T-cell (primary cell): ENCODE data around the gene PPP2R5A. TPM values are rescaled to one million over a fixed set of nuclear protein-coding genes. Genes with fewer than 3 reads are reported as not detected.

Experiments
- ATAC-seq, 4 experiments: fragments of 200-7000 bp in 3 of 4; fragments of 150-1000 bp in 1 of 4; cut with Tn5 transposase; replicated peaks in 1 of 4; 1 replicate in 3 of 4; 2 replicates in 1 of 4; pipeline ENCODE4 v1.10.0; 2021; ENCODE audit warnings: moderate library complexity in 3 of 4, mild to moderate bottlenecking in 2 of 4, moderate number of reproducible peaks in 1 of 4
- CTCF ChIA-PET, 2 donors: fragments of 300-600 bp; sonication (Branson Sonifier 250); formaldehyde crosslinking; loops; one replicate each; lab custom pipeline; 2022; ENCODE audit warnings: antibody characterized with exemption in 2 of 2; lab: Charles Lee
- POLR2A ChIA-PET, 2 donors: fragments of 300-600 bp; sonication (Branson Sonifier 250); formaldehyde crosslinking; loops; one replicate each; lab custom pipeline; 2022; ENCODE audit warnings: antibody characterized with exemption in 2 of 2; lab: Charles Lee
- DNase-seq, 35 experiments: peaks; one replicate each; pipeline versions ENCODE4 v3.0.0 to v3.0.0-alpha.2; 2013 to 2023
- H3K27ac ChIP-seq: one replicate; pipeline ENCODE4 v1.5.1; 2013; ENCODE audit warnings: low read length
- H3K27me3 ChIP-seq, 2 experiments: replicated peaks in 1 of 2; 1 replicate in 1 of 2; 2 replicates in 1 of 2; pipeline versions ENCODE4 v1.6.1 to v1.7.0; 2013; ENCODE audit warnings: low read length in 1 of 2, mixed read lengths in 1 of 2; ENCODE audit not compliant: control insufficient read depth in 2 of 2, insufficient read depth in 2 of 2; ENCODE audit errors: extremely low read depth in 1 of 2
- H3K36me3 ChIP-seq, 2 donors: 1 replicate in 1 of 2; 2 replicates in 1 of 2; pipeline versions ENCODE4 v1.6.1 to v1.7.0; 2013; ENCODE audit warnings: low read length in 1 of 2; ENCODE audit not compliant: control insufficient read depth in 2 of 2, insufficient read depth in 1 of 2; ENCODE audit errors: extremely low read depth in 1 of 2
- H3K4me1 ChIP-seq, 2 experiments: 1 replicate in 1 of 2; 2 replicates in 1 of 2; pipeline versions ENCODE4 v1.6.1 to v1.7.0; 2013; ENCODE audit warnings: low read length in 2 of 2, mixed read lengths in 1 of 2; ENCODE audit not compliant: insufficient read depth in 2 of 2, control insufficient read depth in 1 of 2; ENCODE audit errors: extremely low read depth in 1 of 2
- H3K4me3 ChIP-seq, 2 donors: 1 replicate in 1 of 2; 2 replicates in 1 of 2; pipeline versions ENCODE4 v1.5.1 to v1.7.0; 2013; ENCODE audit warnings: mild to moderate bottlenecking in 2 of 2, low read length in 1 of 2, moderate library complexity in 1 of 2; ENCODE audit not compliant: control insufficient read depth in 1 of 2; ENCODE audit errors: extremely low read depth in 1 of 2
- H3K9me3 ChIP-seq: 2 replicates; pipeline ENCODE4 v1.7.0; 2013
- H3K27ac Mint-ChIP-seq, 2 donors: one replicate each; pipeline ENCODE4 v1.8.0; 2020 to 2021; ENCODE audit warnings: mild to moderate bottlenecking in 2 of 2, mixed read lengths in 2 of 2
- H3K27me3 Mint-ChIP-seq, 2 donors: one replicate each; pipeline ENCODE4 v1.8.0; 2021 to 2022; ENCODE audit warnings: mixed read lengths in 2 of 2
- H3K36me3 Mint-ChIP-seq: one replicate; pipeline ENCODE4 v1.8.0; 2021; ENCODE audit warnings: mixed read lengths
- H3K4me1 Mint-ChIP-seq, 3 donors: one replicate each; pipeline ENCODE4 v1.8.0; 2020 to 2022; ENCODE audit warnings: mixed read lengths in 3 of 3, mild to moderate bottlenecking in 1 of 3
- H3K4me3 Mint-ChIP-seq, 3 donors: one replicate each; pipeline ENCODE4 v1.8.0; 2020 to 2022; ENCODE audit warnings: mild to moderate bottlenecking in 3 of 3, mixed read lengths in 3 of 3, moderate library complexity in 3 of 3
- H3K9me3 Mint-ChIP-seq, 3 donors: one replicate each; pipeline ENCODE4 v1.8.0; 2020 to 2022; ENCODE audit warnings: mixed read lengths in 3 of 3
- WGBS: methylation state at CpG from one replicate; pipeline ENCODE4 v1.1.5; 2013; ENCODE audit warnings: missing lambda C conversion rate; ENCODE audit not compliant: insufficient coverage; 5-methylcytosine and 5-hydroxymethylcytosine counted together
- total RNA-seq, 35 experiments: library from RNA in 6 of 35; stranded (reverse) in 6 of 35; fragments of 120-200 nt in 1 of 35; gene quantifications; one replicate each; pipeline versions ENCODE4 v1.2.1 to v1.2.4 and lab custom pipeline; 2013 to 2026

Gene PPP2R5A
- total RNA-seq, 5 donors from 2014 or later (not counting 1 experiment from before 2014, with no cell fraction given) = 40.4 to 51.1 (median 46.7) TPM

DNA sequence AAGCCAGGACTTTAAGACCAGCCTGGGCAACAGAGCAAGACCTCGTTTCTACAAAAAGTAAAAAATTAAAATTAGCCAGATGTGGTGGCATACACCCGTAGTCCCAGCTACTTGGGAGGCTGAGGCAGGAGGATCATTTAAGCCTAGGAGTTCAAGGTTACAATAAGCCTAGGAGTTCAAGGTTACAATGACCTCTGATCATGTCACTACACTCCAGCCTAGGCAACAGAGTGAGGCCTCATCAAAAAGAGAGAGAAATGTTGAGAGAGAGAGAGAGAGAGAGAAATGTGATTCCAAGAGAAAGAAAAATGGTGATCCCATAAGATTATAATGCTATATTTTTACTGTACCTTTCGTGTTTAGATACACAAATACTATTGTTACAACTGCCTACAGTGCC lies 69.3 kb downstream of the PPP2R5A start:
- ChIA-PET CTCF (interaction anchor here in 1 of 2 donors (0.5 kb wide), 1 partner anchor 295 kb away, joined by 3 read pairs; no protein-coding TSS in a partner anchor), POLR2A (interaction anchor here in 1 of 2 donors (0.7 kb wide), 1 partner anchor 212 kb away, joined by 3 read pairs; no protein-coding TSS in a partner anchor)
- Histone ChIP-seq H3K27ac (no peak overlapping the region), H3K27me3 (no peaks in the 10 kb centered on the region), H3K36me3 (peaks cover 11 to 60% of the 10 kb centered on the region in 2 donors), H3K4me1 (no peaks in the 10 kb centered on the region), H3K9me3 (no peaks in the 10 kb centered on the region), H3K4me3 (no peak overlapping the region)
- Mint-ChIP-seq H3K4me1 (peaks cover 0 to 3% (median 0%) of the 10 kb centered on the region in 3 donors), H3K36me3 (peaks cover 38% of the 10 kb centered on the region), H3K27ac (peak overlapping the region; percentile 15 to 64), H3K27me3 (no peaks in the 10 kb centered on the region), H3K4me3 (no peak overlapping the region), H3K9me3 (no peaks in the 10 kb centered on the region)
- WGBS = no CpG with 5 or more reads among the region's 3 CpGs
- ATAC-seq (no peak), DNase-seq (no peak)

DNA sequence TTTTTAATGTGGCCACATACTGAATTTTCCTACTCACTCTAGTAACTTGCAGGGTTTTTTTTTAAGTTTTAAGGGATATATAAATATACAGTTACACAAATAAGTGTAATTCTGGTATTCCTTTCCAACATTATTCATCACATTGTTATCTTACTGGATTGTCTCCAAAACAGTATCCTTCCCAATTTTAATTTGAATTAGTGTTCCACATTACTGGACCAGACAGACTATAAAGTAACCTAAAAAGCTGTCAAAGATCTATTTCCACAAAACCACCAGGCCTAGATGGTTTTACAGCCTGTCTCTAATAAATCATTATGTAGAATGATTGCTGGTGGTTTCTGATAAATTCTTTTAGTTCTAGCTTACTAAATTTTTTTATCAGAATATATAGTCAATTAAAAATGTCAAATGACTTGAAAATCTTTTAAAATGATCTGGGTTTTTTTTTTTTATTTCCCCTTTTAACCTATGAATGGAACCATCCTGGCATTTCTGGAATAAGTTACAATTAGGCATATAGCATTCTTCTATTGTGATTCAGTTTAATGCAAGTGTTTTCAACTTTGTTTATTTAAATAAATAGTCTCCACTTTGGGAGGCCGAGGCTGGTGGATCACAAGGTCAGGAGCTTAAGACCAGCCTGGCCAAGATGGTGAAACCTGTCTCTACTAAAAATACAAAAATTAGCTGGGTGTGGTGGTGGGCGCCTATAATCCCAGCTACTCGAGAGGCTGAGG lies 70.2 kb downstream of the PPP2R5A start:
- no CpG with 5 or more reads among the region's 3 CpGs for WGBS
- no peaks in the 10 kb centered on the region for H3K9me3 Mint-ChIP-seq
- ATAC-seq (no peak), DNase-seq (no peak)
- H3K4me3 ChIP-seq = no peak overlapping the region
- POLR2A ChIA-PET = interaction anchor here in 1 of 2 donors (0.6 kb wide), 1 partner anchor 349 kb away, joined by 3 read pairs; no protein-coding TSS in a partner anchor
- H3K27ac ChIP-seq = no peak overlapping the region
- H3K9me3 ChIP-seq = no peaks in the 10 kb centered on the region
- CTCF ChIA-PET = interaction anchor here in 1 of 2 donors (1.0 to 1.4 kb wide), 3 partner anchors 10 to 320 kb away, joined by 3 to 5 read pairs (median 4); partner anchors contain the start of genes DTL and INTS7
- H3K4me3 Mint-ChIP-seq = no peak overlapping the region
- H3K4me1 Mint-ChIP-seq = peaks cover 0 to 3% (median 0%) of the 10 kb centered on the region in 3 donors
- H3K27ac Mint-ChIP-seq = no peak overlapping the region
- no peaks in the 10 kb centered on the region for H3K4me1 ChIP-seq
- peaks cover 11 to 62% of the 10 kb centered on the region in 2 donors for H3K36me3 ChIP-seq
- H3K36me3 Mint-ChIP-seq = peaks cover 41% of the 10 kb centered on the region
- H3K27me3 Mint-ChIP-seq = no peaks in the 10 kb centered on the region
- no peaks in the 10 kb centered on the region for H3K27me3 ChIP-seq

DNA sequence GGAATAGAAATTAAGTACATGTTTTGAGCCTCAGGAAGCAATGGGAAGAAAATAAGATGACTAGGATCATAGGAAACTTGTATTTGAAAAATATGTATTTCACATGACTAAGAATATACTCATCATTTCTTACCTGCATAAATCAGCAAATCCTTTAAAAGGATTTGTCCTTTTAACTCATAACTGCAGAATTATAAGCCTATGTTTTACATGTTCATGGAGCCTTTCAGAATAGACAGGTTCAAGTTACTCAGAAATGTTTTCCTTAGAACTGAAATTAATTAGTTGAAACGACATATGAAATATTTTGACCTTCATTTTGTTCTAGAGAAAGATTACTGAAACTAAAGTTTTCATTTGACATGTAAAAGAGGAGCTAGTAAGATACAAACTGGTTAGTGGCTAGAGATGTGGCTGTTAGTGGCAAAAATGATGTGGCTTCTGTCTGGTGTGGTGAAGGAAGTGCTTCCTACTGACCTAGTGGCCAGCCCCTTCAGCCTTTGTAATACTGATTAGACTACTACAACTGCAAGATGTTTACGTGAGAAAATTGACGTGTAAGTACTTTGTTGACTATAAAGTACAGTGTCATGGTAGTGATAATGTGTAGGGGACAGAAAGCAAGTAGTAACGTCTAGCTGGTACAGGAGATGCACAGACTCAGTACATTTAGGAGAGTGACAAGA lies 74.7 kb downstream of the PPP2R5A start:
- WGBS = 63% methylated on average over 3 of the region's 4 CpGs
- no peaks in the 10 kb centered on the region for H3K4me1 Mint-ChIP-seq
- ATAC-seq = no peak
- CTCF ChIA-PET = no interaction called here
- H3K27me3 Mint-ChIP-seq = no peaks in the 10 kb centered on the region
- H3K36me3 Mint-ChIP-seq = peaks cover 41% of the 10 kb centered on the region
- H3K27me3 ChIP-seq = no peaks in the 10 kb centered on the region
- H3K27ac Mint-ChIP-seq = peak overlapping the region; percentile 47 to 82
- no peak for DNase-seq
- no peak overlapping the region for H3K4me3 Mint-ChIP-seq
- POLR2A ChIA-PET = no interaction called here
- H3K4me3 ChIP-seq = no peak overlapping the region
- H3K9me3 ChIP-seq = no peaks in the 10 kb centered on the region
- H3K4me1 ChIP-seq = no peaks in the 10 kb centered on the region
- H3K9me3 Mint-ChIP-seq = no peaks in the 10 kb centered on the region
- peaks cover 7 to 73% of the 10 kb centered on the region in 2 donors for H3K36me3 ChIP-seq
- no peak overlapping the region for H3K27ac ChIP-seq

DNA sequence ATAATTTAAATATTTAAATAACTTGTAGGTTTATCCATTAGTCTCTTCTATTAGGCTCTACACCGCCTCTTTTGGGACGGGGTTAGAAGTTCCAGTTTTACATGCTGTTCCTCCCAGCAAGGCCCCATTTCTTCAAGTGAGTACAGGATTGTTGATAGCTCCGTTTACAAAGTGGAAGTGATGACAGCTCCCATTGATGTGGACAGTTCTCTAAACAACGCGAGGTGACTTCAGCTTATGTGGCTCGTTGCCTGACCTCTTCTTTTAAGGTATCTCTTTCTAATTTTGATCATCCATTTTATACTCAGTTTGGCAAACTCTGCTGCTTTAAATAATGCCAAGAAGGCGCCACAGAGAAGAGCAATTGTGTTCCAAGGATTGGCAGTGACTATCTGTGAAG lies 79.8 kb downstream of the PPP2R5A start:
- H3K27ac ChIP-seq = no peak overlapping the region
- ATAC-seq (no peak), DNase-seq (no peak)
- Mint-ChIP-seq H3K27ac (peak overlapping the region in 1 of 2 donors; percentile 13), H3K27me3 (no peaks in the 10 kb centered on the region), H3K9me3 (peaks cover 0 to 4% (median 3%) of the 10 kb centered on the region in 3 donors), H3K4me1 (peaks cover 0 to 5% (median 2%) of the 10 kb centered on the region in 3 donors), H3K4me3 (no peak overlapping the region), H3K36me3 (peaks cover 50% of the 10 kb centered on the region)
- WGBS = 95% methylated on average over 7 of the region's 7 CpGs
- H3K9me3 ChIP-seq = no peaks in the 10 kb centered on the region
- H3K36me3 ChIP-seq = peaks cover 12 to 59% of the 10 kb centered on the region in 2 donors
- ChIA-PET POLR2A (no interaction called here), CTCF (interaction anchor here (0.5 to 5.6 kb wide), 13 partner anchors 10 to 684 kb away, joined by 3 to 81 read pairs (median 4); no protein-coding TSS in a partner anchor)
- no peak overlapping the region for H3K4me3 ChIP-seq
- H3K27me3 ChIP-seq = no peaks in the 10 kb centered on the region
- peaks cover 0 to 3% of the 10 kb centered on the region in 2 experiments for H3K4me1 ChIP-seq

DNA sequence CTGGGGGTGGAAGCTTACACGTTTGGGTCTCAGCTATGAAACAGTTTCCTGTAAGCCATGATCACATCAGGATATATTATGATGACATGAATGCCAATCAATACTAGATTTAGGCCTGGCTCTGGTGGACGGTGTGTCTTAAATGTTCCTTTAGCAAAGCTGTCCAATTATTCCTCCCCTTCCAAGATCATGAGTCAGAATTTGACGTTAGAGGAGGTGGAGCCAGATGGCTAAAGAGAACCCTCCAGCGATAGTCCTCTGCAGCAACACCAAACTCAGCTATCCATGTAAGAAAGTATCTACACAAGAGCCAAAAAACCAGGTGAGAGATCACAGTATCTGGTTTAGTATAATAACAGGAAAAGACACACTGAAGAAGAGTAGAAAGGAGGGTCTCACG lies 81.7 kb downstream of the PPP2R5A start:
- DNase-seq (no peak), ATAC-seq (no peak)
- no peak overlapping the region for H3K27ac ChIP-seq
- no peaks in the 10 kb centered on the region for H3K27me3 ChIP-seq
- H3K4me3 ChIP-seq = no peak overlapping the region
- Mint-ChIP-seq H3K27me3 (no peaks in the 10 kb centered on the region), H3K9me3 (peaks cover 0 to 4% (median 3%) of the 10 kb centered on the region in 3 donors), H3K36me3 (peaks cover 51% of the 10 kb centered on the region), H3K27ac (no peak overlapping the region), H3K4me3 (no peak overlapping the region), H3K4me1 (peaks cover 0 to 5% (median 2%) of the 10 kb centered on the region in 3 donors)
- no CpG with 5 or more reads among the region's 5 CpGs for WGBS
- ChIA-PET POLR2A (no interaction called here), CTCF (interaction anchor here (0.8 to 5.6 kb wide), 15 partner anchors 11 to 686 kb away, joined by 3 to 81 read pairs (median 5); partner anchors contain the start of genes DTL (in 1 of the 2) and INTS7 (in 1 of the 2))
- no peaks in the 10 kb centered on the region for H3K9me3 ChIP-seq
- H3K36me3 ChIP-seq = peaks cover 12 to 46% of the 10 kb centered on the region in 2 donors
- H3K4me1 ChIP-seq = peaks cover 0 to 3% of the 10 kb centered on the region in 2 experiments
